HUES48 (cell line): ENCODE data around the gene PLOD3.
A peak's percentile ranks its signal among the peaks of the same experiment; 100 is the strongest.

Experiments
- H3K27ac ChIP-seq: one replicate; pipeline ENCODE4 v1.7.0; 2013; ENCODE audit warnings: low read depth, low read length, inconsistent platforms
- H3K27me3 ChIP-seq: 2 replicates; pipeline ENCODE4 v1.6.1; 2013; ENCODE audit warnings: mild to moderate bottlenecking, low read length; ENCODE audit not compliant: control insufficient read depth, insufficient read depth
- H3K36me3 ChIP-seq: 2 replicates; pipeline ENCODE4 v1.6.1; 2013; ENCODE audit warnings: low read length; ENCODE audit not compliant: control insufficient read depth, insufficient read depth
- H3K4me1 ChIP-seq: 2 replicates; pipeline ENCODE4 v1.6.1; 2013; ENCODE audit warnings: mild to moderate bottlenecking, low read length; ENCODE audit not compliant: control insufficient read depth, insufficient read depth
- H3K4me3 ChIP-seq: 2 replicates; pipeline ENCODE4 v1.5.1; 2013; ENCODE audit warnings: mild to moderate bottlenecking, low read depth, low read length
- H3K9ac ChIP-seq: 2 replicates; pipeline ENCODE4 v1.6.1; 2013; ENCODE audit warnings: mild to moderate bottlenecking, low read depth, low read length, moderate library complexity
- H3K9me3 ChIP-seq: 2 replicates; pipeline ENCODE4 v1.6.1; 2013; ENCODE audit warnings: low read length; ENCODE audit not compliant: control insufficient read depth, insufficient read depth

Gene PLOD3

DNA sequence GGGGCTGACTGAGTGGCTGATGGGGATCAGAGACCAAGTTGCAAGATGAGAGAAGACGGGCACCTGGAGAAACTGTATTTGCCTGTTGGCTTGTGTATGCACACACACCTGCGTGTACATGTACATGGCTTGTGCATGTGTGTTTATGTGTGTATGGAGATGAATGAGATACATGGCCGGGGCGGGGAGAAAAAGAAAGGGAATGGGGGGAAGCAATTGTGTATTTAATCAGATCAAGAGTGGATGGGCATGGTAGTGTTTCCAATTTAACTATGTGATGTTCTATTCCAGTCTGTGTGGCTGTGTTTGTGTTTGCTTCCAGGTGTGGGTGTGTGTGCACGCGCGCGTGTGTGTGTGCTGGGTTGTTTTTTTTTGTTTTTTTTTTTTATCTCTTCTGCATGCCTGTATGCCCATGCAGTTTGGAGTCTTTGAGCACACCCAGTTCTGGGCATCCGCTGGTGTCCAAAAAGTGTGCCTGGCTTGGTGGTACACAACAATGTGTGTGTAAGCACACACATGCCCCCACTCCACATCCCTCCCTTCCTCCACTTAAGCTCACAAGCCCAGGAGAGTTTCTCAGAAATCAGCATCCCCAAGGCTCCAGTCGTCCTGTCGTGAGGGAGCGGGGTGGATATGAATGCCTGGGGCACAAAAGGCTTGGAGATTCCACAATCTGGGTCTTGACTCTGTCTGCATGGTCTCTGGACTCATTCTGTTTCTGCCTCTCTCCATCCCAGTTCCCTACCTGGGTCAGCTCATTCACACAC, 49.6 kb downstream of the PLOD3 start:
- H3K27me3 ChIP-seq: peaks cover 88% of the 10 kb centered on the region
- no peaks in the 10 kb centered on the region for H3K9me3 ChIP-seq
- peak overlapping the region; percentile 64 for H3K27ac ChIP-seq
- H3K4me1 ChIP-seq: peaks cover 57% of the 10 kb centered on the region
- H3K36me3 ChIP-seq: no peaks in the 10 kb centered on the region
- H3K9ac ChIP-seq: no peak overlapping the region
- peak overlapping the region; percentile 39 for H3K4me3 ChIP-seq

DNA sequence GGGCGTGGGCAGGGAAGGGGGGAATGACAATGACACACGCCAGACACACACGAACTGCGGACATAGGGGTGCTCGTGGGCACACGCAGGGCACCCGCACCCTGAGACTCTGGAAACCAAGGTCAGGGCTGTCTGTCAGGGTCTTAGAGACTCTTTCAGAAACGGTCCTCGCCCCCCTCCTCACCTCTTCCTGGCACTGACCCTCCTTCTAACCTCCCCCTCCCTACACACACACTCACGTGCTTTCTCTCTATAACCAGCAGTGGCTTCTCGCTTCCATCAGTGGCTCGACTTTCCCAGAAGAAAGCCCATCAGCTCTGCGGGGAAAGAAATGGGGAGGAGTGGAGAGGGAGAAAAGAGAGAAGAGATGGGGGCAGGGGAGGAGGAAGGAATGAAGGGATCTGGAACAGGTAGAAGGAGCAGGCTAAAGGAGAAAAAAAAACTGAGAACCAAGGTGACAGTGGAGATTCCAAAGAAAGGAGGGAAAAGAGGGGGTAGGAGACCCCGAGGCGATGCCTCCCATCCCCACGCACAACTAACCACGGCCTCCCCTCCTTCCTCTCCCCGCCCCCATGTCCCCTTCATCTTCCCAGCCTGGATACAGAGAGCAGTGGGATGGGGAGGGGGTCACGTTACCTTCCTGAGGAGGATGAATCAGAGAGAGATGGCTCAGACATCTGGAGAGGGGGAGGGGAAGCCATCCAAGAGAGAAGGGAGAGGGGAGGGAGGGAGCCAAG, 50.3 kb downstream of the PLOD3 start:
- H3K4me1 ChIP-seq: peaks cover 59% of the 10 kb centered on the region
- no peaks in the 10 kb centered on the region for H3K9me3 ChIP-seq
- peak overlapping the region; percentile 52 for H3K4me3 ChIP-seq
- no peak overlapping the region for H3K9ac ChIP-seq
- no peaks in the 10 kb centered on the region for H3K36me3 ChIP-seq
- H3K27ac ChIP-seq: peak overlapping the region; percentile 80
- H3K27me3 ChIP-seq: peaks cover 85% of the 10 kb centered on the region

- Histone ChIP-seq H3K4me1 (peaks cover 59% of the 10 kb centered on the region), H3K4me3 (peak overlapping the region; percentile 52), H3K27me3 (peaks cover 80% of the 10 kb centered on the region), H3K27ac (peak overlapping the region; percentile 80), H3K9ac (no peak overlapping the region), H3K9me3 (no peaks in the 10 kb centered on the region), H3K36me3 (no peaks in the 10 kb centered on the region)
Measured at GRCh38 chr7:101166648-101166908, 50.8 kb downstream of the PLOD3 start.

DNA sequence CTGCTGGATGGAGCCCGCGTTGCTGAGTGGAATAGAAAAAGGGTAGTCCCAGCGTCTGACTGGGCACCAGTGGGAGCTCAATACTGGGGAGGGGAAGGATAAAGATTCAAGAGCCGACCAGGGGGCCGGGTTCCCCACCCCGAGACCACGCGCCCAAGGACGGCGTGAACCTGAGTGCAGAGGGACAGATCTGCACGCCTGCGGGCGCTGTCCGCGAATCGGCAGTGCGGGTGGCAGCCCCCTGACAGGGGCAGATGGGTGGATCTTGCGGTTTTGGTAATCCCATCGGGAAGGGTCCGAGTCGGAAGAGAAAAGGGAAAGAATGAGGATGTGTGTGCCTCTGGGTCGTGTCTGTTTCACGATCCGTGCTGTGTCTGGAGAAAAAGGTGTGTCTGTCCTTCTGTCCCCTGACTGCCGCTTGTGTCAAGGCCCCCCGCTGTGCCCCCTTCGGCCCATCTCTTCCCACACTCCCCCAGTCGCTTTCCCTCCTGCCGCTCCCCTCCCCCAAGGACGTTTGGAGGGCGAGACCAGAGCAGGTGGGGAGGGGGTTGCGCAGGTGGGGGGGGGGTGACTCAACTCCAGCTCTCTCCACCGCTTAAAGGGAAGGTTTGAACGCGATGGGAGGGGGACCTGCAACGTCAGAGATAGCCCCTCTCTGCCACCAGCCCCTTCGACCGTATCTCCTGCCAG, 51.3 kb downstream of the PLOD3 start:
- no peaks in the 10 kb centered on the region for H3K9me3 ChIP-seq
- H3K27ac ChIP-seq: peak overlapping the region; percentile 80
- H3K9ac ChIP-seq: no peak overlapping the region
- peaks cover 79% of the 10 kb centered on the region for H3K27me3 ChIP-seq
- peaks cover 59% of the 10 kb centered on the region for H3K4me1 ChIP-seq
- H3K36me3 ChIP-seq: no peaks in the 10 kb centered on the region
- peak overlapping the region; percentile 49 for H3K4me3 ChIP-seq

GRCh38 chr7:101165075-101165957, 52.1 kb downstream of the PLOD3 start, which contains the start of gene VGF:
VGF (minus strand) TSS chr7:101165569; CDS start chr7:101164843, 726 bp downstream.
- H3K36me3 ChIP-seq: no peaks in the 10 kb centered on the region
- no peaks in the 10 kb centered on the region for H3K9me3 ChIP-seq
- no peak within 1 kb of the TSS; the same call in 1 of the 2 replicates for H3K9ac ChIP-seq
- peak within 1 kb of the TSS; percentile 76 for H3K4me3 ChIP-seq
- H3K4me1 ChIP-seq: peaks cover 59% of the 10 kb centered on the region
- H3K27me3 ChIP-seq: peaks cover 71% of the 10 kb centered on the region
- H3K27ac ChIP-seq: peak within 1 kb of the TSS; percentile 88

- H3K9me3 ChIP-seq: no peaks in the 10 kb centered on the region
- peaks cover 54% of the 10 kb centered on the region for H3K4me1 ChIP-seq
- no peaks in the 10 kb centered on the region; the same call in 1 of the 2 replicates for H3K36me3 ChIP-seq
- H3K27ac ChIP-seq: peak overlapping the region; percentile 88
- H3K27me3 ChIP-seq: peaks cover 60% of the 10 kb centered on the region
- peak overlapping the region; percentile 29 for H3K9ac ChIP-seq
- H3K4me3 ChIP-seq: peak overlapping the region; percentile 76
Measured at GRCh38 chr7:101164071-101164840, 53.1 kb downstream of the PLOD3 start.

DNA sequence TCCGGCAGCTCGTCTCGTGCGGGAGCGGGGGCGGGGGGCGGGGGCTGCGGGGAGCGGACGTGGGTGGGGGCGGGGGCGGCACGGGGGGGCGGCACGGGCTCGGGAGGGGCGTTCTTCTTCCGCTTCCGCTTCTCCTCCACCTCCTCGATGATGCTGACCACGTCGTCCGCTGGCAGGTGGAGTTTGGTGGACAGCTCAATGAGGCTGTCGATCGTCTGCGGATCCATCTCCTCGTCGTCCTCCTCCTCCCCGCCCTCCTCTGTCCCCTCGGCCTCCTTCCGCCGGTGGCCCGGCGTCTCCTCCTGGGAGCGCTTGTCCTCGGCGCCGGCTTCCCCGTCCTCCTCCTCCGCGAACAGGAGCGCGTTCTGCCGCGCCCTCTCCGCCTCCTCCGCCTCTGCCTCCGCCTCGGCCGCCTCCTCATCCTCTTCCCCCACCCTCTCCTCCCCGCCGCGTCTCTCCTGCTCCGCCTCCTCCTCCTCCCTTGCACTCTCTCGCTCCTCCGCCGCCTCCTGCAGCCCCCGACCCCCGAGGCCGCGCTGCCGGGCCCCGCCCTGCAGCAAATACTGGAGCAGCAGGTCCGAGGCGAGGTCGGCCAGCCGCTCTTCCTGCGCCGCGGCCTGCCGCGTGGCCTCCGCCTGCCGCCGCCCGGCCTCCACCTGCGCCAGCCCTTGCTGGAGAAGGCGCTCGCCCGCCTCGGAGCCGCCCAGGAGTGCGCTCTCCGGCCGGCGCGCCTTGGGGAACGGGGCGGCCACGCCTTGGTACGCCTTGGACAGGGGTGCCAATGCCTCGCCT, 53.9 kb downstream of the PLOD3 start:
- H3K27ac ChIP-seq: peak overlapping the region; percentile 88
- peak overlapping the region; percentile 76 for H3K4me3 ChIP-seq
- peaks cover 53% of the 10 kb centered on the region for H3K27me3 ChIP-seq
- peaks cover 46% of the 10 kb centered on the region for H3K4me1 ChIP-seq
- H3K9me3 ChIP-seq: no peaks in the 10 kb centered on the region
- H3K36me3 ChIP-seq: no peaks in the 10 kb centered on the region; the same call in 1 of the 2 replicates
- peak overlapping the region; percentile 29; the same call in 1 of the 2 replicates for H3K9ac ChIP-seq

- Histone ChIP-seq H3K9ac (no peak overlapping the region; the same call in none of the 2 replicates), H3K9me3 (no peaks in the 10 kb centered on the region), H3K27ac (peak overlapping the region; percentile 88), H3K27me3 (peaks cover 45% of the 10 kb centered on the region), H3K36me3 (peaks cover 5% of the 10 kb centered on the region; the same call in 1 of the 2 replicates), H3K4me3 (peak overlapping the region; percentile 67), H3K4me1 (peaks cover 39% of the 10 kb centered on the region)
Measured at GRCh38 chr7:101162551-101163278, 54.7 kb downstream of the PLOD3 start.
